ENCODE data around the gene COL4A2.

GRCh38 chr13:110511509-110512181, 204.6 kb downstream of the COL4A2 start:
- TF ChIP-seq, protein P1, sequence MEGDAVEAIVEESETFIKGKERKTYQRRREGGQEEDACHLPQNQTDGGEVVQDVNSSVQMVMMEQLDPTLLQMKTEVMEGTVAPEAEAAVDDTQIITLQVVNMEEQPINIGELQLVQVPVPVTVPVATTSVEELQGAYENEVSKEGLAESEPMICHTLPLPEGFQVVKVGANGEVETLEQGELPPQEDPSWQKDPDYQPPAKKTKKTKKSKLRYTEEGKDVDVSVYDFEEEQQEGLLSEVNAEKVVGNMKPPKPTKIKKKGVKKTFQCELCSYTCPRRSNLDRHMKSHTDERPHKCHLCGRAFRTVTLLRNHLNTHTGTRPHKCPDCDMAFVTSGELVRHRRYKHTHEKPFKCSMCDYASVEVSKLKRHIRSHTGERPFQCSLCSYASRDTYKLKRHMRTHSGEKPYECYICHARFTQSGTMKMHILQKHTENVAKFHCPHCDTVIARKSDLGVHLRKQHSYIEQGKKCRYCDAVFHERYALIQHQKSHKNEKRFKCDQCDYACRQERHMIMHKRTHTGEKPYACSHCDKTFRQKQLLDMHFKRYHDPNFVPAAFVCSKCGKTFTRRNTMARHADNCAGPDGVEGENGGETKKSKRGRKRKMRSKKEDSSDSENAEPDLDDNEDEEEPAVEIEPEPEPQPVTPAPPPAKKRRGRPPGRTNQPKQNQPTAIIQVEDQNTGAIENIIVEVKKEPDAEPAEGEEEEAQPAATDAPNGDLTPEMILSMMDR (IDR thresholded peaks at IDR 0.05): no peak
- TF ChIP-seq POLR2A (IDR thresholded peaks at IDR 0.05): no peak
